Gastrocnemius medialis (tissue), 4 donors: ENCODE measurements around the gene PRRX1. TPM values are rescaled to one million over a fixed set of nuclear protein-coding genes. Genes with fewer than 3 reads are reported as not detected.
A peak's percentile ranks its signal among the peaks of the same experiment; 100 is the strongest.

Experiments used
- ATAC-seq, 2 donors: fragments of 150-250 bp; one replicate each; pipeline ENCODE4 v1.9.1; 2016
- DNase-seq, 2 donors: peaks; one replicate each; pipeline ENCODE4 v3.0.0-alpha.2; 2019
- H3K27ac ChIP-seq, 4 donors: fragments of 200-600 bp; sonication (generic); 1 replicate in 1 of 4; 2 replicates in 3 of 4; pipeline ENCODE4 v1.5.1; 2016 to 2018; ENCODE audit warnings: mild to moderate bottlenecking in 2 of 4, moderate library complexity in 1 of 4
- H3K27me3 ChIP-seq, 3 donors: fragments of 200-600 bp; sonication (generic) in 2 of 3; 1 replicate in 1 of 3; 2 replicates in 2 of 3; pipeline versions ENCODE4 v1.5.1 to v1.6.0; 2016 to 2019; ENCODE audit warnings: mild to moderate bottlenecking in 1 of 3, moderate library complexity in 1 of 3
- H3K36me3 ChIP-seq, 2 donors: fragments of 200-600 bp; sonication (generic) in 1 of 2; one replicate each; pipeline ENCODE4 v1.5.1; 2017 to 2018
- H3K4me1 ChIP-seq, 2 donors: fragments of 200-600 bp; sonication (generic) in 1 of 2; one replicate each; pipeline ENCODE4 v1.5.1; 2016 to 2017; ENCODE audit warnings: mild to moderate bottlenecking in 2 of 2
- H3K4me3 ChIP-seq, 4 donors: fragments of 200-600 bp; sonication (generic) in 3 of 4; 1 replicate in 1 of 4; 2 replicates in 3 of 4; pipeline ENCODE4 v1.5.1; 2016 to 2019; ENCODE audit warnings: mild to moderate bottlenecking in 2 of 4
- H3K9me3 ChIP-seq, 3 donors: fragments of 200-600 bp; sonication (generic) in 2 of 3; 1 replicate in 1 of 3; 2 replicates in 2 of 3; pipeline ENCODE4 v1.5.1; 2016 to 2019
- CTCF ChIP-seq, 5 experiments: fragments of 450-650 bp in 3 of 5; fragments of 200-600 bp in 2 of 5; sonication (generic) in 2 of 5; IDR thresholded peaks in 4 of 5; conservative IDR thresholded peaks in 1 of 5; 1 replicate in 4 of 5; 2 replicates in 1 of 5; pipeline ENCODE4 v1.5.1; 2016 to 2019; ENCODE audit warnings: antibody characterized with exemption in 5 of 5, mild to moderate bottlenecking in 3 of 5, moderate library complexity in 3 of 5
- POLR2A ChIP-seq, 2 donors: fragments of 450-650 bp; IDR thresholded peaks; one replicate each; pipeline ENCODE4 v1.6.1; 2017; ENCODE audit warnings: antibody characterized with exemption in 2 of 2, mild to moderate bottlenecking in 2 of 2, moderate library complexity in 2 of 2
- in situ Hi-C, 4 donors: fragments of 200-750 bp; cut with MboI; loops; one replicate each; pipeline versions ENCODE4 v1.15.0 to v1.8.0; 2017; ENCODE audit warnings: low sequenced_read_pairs in 4 of 4
- intact Hi-C: fragments of 100-400 bp; cut with DNase I; formaldehyde crosslinking; loops from one replicate; pipeline ENCODE4 v1.15.1; 2023; ENCODE audit warnings: low total_unique reads
- total RNA-seq, 4 donors: library from RNA; depleted of rRNA; stranded (reverse); fragments of >200 nt; gene quantifications; one replicate each; pipeline versions ENCODE4 v1.1.0 to v1.2.3, GENCODE V29; 2016

The PRRX1 gene
- total RNA-seq, 4 donors from 2014 or later, result 35.3 to 120 (median 64.3) TPM

- ATAC-seq, result no peak
- Histone ChIP-seq H3K4me1 (peaks cover 51 to 63% of the 10 kb centered on the region in 2 donors), H3K36me3 (no peaks in the 10 kb centered on the region), H3K4me3 (no peak overlapping the region), H3K27me3 (no peaks in the 10 kb centered on the region), H3K9me3 (no peaks in the 10 kb centered on the region), H3K27ac (peak overlapping the region; percentile 73 to 95 (median 86))
- in situ Hi-C loops, result no loop called here
- DNase-seq, result no peak
- TF ChIP-seq POLR2A (IDR thresholded peaks at IDR 0.05) (no peak), CTCF (IDR thresholded peaks at IDR 0.05 in 4 of 5, conservative IDR thresholded peaks at IDR 0.05 in 1 of 5) (no peak)
- intact Hi-C loops, result loop anchor here (2.0 to 5.0 kb wide), 2 partner anchors 195 to 240 kb away; no protein-coding TSS in a partner anchor
Measured at GRCh38 chr1:170687621-170688020, 23.7 kb downstream of the PRRX1 start.

- H3K9me3 ChIP-seq, result no peaks in the 10 kb centered on the region
- H3K27me3 ChIP-seq, result no peaks in the 10 kb centered on the region
- DNase-seq, result no peak
- TF ChIP-seq POLR2A (IDR thresholded peaks at IDR 0.05) (no peak), CTCF (IDR thresholded peaks at IDR 0.05 in 4 of 5, conservative IDR thresholded peaks at IDR 0.05 in 1 of 5) (no peak)
- intact Hi-C loops, result loop anchor here (2.0 kb wide), 1 partner anchor 74 kb away; no protein-coding TSS in a partner anchor
- H3K4me1 ChIP-seq, result peaks cover 67 to 78% of the 10 kb centered on the region in 2 donors
- no peak overlapping the region for H3K4me3 ChIP-seq
- in situ Hi-C loops, result no loop called here
- ATAC-seq, result no peak
- peak overlapping the region; percentile 73 to 95 (median 86) for H3K27ac ChIP-seq
- no peaks in the 10 kb centered on the region for H3K36me3 ChIP-seq
Measured at GRCh38 chr1:170691258-170691657, 27.3 kb downstream of the PRRX1 start.

DNA sequence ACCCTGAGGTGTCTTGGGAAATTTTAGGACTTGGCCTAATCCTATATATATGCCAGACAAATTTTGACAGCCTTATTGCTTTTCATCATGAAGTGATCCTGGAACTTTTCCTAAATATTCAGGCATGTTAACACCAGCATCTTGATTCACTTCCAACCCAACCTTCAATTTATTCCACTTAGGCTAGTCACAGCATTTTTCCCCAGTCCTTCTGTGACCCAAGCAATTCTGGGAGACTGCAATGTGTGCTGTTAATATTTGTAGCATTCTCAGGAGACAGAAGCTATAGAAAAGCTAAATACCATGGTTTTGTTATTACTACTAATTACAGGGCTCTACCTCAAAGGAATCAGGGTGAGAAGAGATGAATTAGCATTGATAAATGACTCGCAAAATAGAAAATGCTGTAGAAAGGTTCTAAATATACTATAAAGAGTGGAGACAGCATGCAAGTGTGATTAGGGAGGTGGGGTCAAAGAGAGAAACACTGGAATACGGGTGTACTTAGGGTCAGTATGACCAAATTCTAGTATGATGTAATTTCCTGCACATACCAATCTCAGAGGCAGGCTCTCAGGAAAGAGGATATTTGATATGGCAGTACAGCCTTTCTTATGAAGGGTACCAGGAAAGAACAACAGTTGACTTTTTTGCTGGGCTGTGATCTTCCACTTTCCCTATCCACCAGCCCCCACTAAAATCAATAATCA is 29.1 kb downstream of the PRRX1 start:
- peak overlapping the region; percentile 73 to 95 (median 86) for H3K27ac ChIP-seq

DNA sequence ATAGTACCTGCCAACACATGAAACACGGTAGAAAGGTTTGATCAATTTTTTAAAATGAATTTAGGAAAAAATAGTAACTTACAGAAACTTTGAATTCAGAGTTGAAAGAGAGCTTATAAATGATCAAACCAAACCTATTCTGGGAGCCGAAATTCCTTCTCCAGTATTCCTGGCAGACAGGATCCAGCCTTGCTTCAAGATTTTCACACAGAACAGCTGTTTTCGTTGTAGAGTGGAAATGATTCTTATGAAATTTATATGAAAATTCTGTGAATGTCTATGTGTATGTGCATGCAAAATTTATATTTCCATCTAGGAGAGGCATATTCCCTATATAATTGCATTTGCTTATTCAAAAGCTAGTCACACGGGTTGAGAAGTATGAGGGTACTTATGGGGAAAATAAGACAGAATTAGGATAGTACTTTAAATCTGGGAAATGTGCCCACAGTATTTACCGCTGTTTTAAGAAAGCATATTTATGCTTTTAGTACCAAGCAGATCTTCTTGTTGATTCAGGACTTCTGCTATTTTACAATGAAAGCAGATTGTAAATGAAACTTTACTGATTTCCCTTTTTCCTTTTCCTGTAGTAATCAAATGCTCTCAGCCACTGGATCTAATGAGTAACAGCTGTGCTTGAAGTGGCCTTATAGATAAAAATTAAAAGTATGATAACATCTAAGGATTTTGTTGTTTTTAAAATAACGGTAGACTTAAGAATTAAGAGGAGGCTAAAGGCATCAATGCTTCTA is 30.4 kb downstream of the PRRX1 start:
- peaks cover 80 to 87% of the 10 kb centered on the region in 2 donors for H3K4me1 ChIP-seq
- no peaks in the 10 kb centered on the region for H3K36me3 ChIP-seq
- in situ Hi-C loops, result no loop called here
- ATAC-seq (no peak), DNase-seq (no peak)
- intact Hi-C loops, result no loop called here
- H3K27ac ChIP-seq, result peak overlapping the region; percentile 73 to 95 (median 86)
- peak overlapping the region in 3 of 4 donors; percentile 3 to 34 (median 33) for H3K4me3 ChIP-seq
- H3K9me3 ChIP-seq, result no peaks in the 10 kb centered on the region
- no peaks in the 10 kb centered on the region for H3K27me3 ChIP-seq
- TF ChIP-seq CTCF (IDR thresholded peaks at IDR 0.05 in 4 of 5, conservative IDR thresholded peaks at IDR 0.05 in 1 of 5), result no peak

More for the DNA sequence above, 29.1 kb downstream of the PRRX1 start:
- H3K4me1 ChIP-seq, result peaks cover 79 to 85% of the 10 kb centered on the region in 2 donors
- DNase-seq, result no peak
- ATAC-seq, result peak; percentile 75 to 90
- in situ Hi-C loops, result no loop called here
- H3K9me3 ChIP-seq, result no peaks in the 10 kb centered on the region
- intact Hi-C loops, result no loop called here
- H3K27me3 ChIP-seq, result no peaks in the 10 kb centered on the region
- TF ChIP-seq CTCF (IDR thresholded peaks at IDR 0.05 in 4 of 5, conservative IDR thresholded peaks at IDR 0.05 in 1 of 5) (no peak), POLR2A (IDR thresholded peaks at IDR 0.05) (no peak)
- peak overlapping the region in 2 of 4 donors; percentile 18 to 34 for H3K4me3 ChIP-seq
- no peaks in the 10 kb centered on the region for H3K36me3 ChIP-seq
